Neural cell (in vitro differentiated cells): ENCODE data around the gene ADI1. TPM values are rescaled to one million over a fixed set of nuclear protein-coding genes. Genes with fewer than 3 reads are reported as not detected.

Source experiments
- H2AFZ ChIP-seq: fragments of 200-600, 300-800 bp; sonication (generic), shearing (Covaris generic); 2 replicates; pipeline ENCODE4 v1.6.0; 2014; ENCODE audit warnings: low read depth, mild to moderate bottlenecking, antibody characterized with exemption, low read length, moderate library complexity
- H3F3A ChIP-seq: fragments of 200-600 bp; shearing (Covaris generic); 2 replicates; pipeline ENCODE4 v1.6.1; 2016; ENCODE audit warnings: mild to moderate bottlenecking, moderate library complexity, mixed read lengths, antibody characterized with exemption, low read length; ENCODE audit not compliant: insufficient read depth, poor library complexity, severe bottlenecking
- H3K27ac ChIP-seq: fragments of 200-600, 300-800 bp; sonication (generic), shearing (Covaris generic); 2 replicates; pipeline ENCODE4 v1.5.1; 2014; ENCODE audit warnings: mild to moderate bottlenecking, low read length, moderate library complexity
- H3K27me3 ChIP-seq: fragments of 300-800, 200-600 bp; sonication (generic), shearing (Covaris generic); 2 replicates; pipeline ENCODE4 v1.6.0; 2014; ENCODE audit warnings: mild to moderate bottlenecking, low read depth, low read length, moderate library complexity; ENCODE audit not compliant: insufficient read depth
- H3K36me3 ChIP-seq: fragments of 300-800, 200-600 bp; sonication (generic), shearing (Covaris generic); 2 replicates; pipeline ENCODE4 v1.5.1; 2014; ENCODE audit warnings: mild to moderate bottlenecking, antibody characterized with exemption, low read length, moderate library complexity; ENCODE audit not compliant: insufficient read depth
- H3K4me2 ChIP-seq: fragments of 300-800, 200-600 bp; sonication (generic), shearing (Covaris generic); 2 replicates; pipeline ENCODE4 v1.6.0; 2014; ENCODE audit warnings: mild to moderate bottlenecking, low read length
- H3K4me3 ChIP-seq: fragments of 300-800, 200-600 bp; sonication (generic), shearing (Covaris generic); 2 replicates; pipeline ENCODE4 v1.5.1; 2014; ENCODE audit warnings: mild to moderate bottlenecking, low read length, moderate library complexity
- H3K79me2 ChIP-seq: fragments of 200-600 bp; shearing (Covaris generic); replicated peaks from 2 replicates; pipeline ENCODE4 v1.6.0; 2014; ENCODE audit warnings: mild to moderate bottlenecking, low read length, moderate library complexity; ENCODE audit not compliant: insufficient read depth
- H3K9ac ChIP-seq: fragments of 300-800, 200-600 bp; sonication (generic), shearing (Covaris generic); 2 replicates; pipeline ENCODE4 v1.6.1; 2016; ENCODE audit warnings: mild to moderate bottlenecking, low read length, mixed read lengths
- H3K9me2 ChIP-seq: fragments of 200-600 bp; shearing (Covaris generic); 2 replicates; pipeline ENCODE4 v1.6.1; 2016; ENCODE audit warnings: mild to moderate bottlenecking, low read length, mixed read lengths; ENCODE audit not compliant: insufficient read depth
- H3K9me3 ChIP-seq: fragments of 200-600, 300-800 bp; sonication (generic), shearing (Covaris generic); 2 replicates; pipeline ENCODE4 v1.6.1; 2016; ENCODE audit warnings: mild to moderate bottlenecking, mixed run types, low read length, moderate library complexity, mixed read lengths
- H4K20me1 ChIP-seq: fragments of 200-600 bp; shearing (Covaris generic); 2 replicates; pipeline ENCODE4 v1.6.1; 2016; ENCODE audit warnings: mild to moderate bottlenecking, mixed run types; ENCODE audit not compliant: insufficient read depth
- EP300 ChIP-seq: fragments of 450-650 bp; conservative IDR thresholded peaks from 2 replicates; pipeline ENCODE4 v1.6.1; 2014; ENCODE audit warnings: antibody characterized with exemption, mild to moderate bottlenecking, moderate library complexity; ENCODE audit not compliant: poor library complexity, severe bottlenecking
- EZH2 ChIP-seq: fragments of 200-600, 300-800 bp; shearing (Covaris generic), sonication (generic); IDR thresholded peaks from 2 replicates; pipeline ENCODE4 v1.6.1; 2014; ENCODE audit warnings: antibody characterized with exemption, low read length, borderline replicate concordance, mild to moderate bottlenecking; ENCODE audit not compliant: insufficient read depth, poor library complexity, severe bottlenecking
- MXI1 ChIP-seq: fragments of 450-650 bp; conservative IDR thresholded peaks from 2 replicates; pipeline ENCODE4 v1.6.1; 2014; ENCODE audit warnings: antibody characterized with exemption, mild to moderate bottlenecking; ENCODE audit not compliant: poor library complexity, severe bottlenecking
- POLR2AphosphoS5 ChIP-seq: IDR thresholded peaks from 2 replicates; pipeline ENCODE4 v1.6.1; 2012
- RAD21 ChIP-seq: fragments of 450-650 bp; conservative IDR thresholded peaks from 2 replicates; pipeline ENCODE4 v1.6.1; 2014; ENCODE audit warnings: antibody characterized with exemption, mild to moderate bottlenecking, moderate library complexity
- REST ChIP-seq: IDR thresholded peaks from 2 replicates; pipeline ENCODE4 v1.6.1; 2012; ENCODE audit warnings: borderline replicate concordance
- SMC3 ChIP-seq: fragments of 450-650 bp; conservative IDR thresholded peaks from 2 replicates; pipeline ENCODE4 v1.6.1; 2014; ENCODE audit warnings: antibody characterized with exemption, mild to moderate bottlenecking, moderate library complexity; ENCODE audit not compliant: poor library complexity
- TAF1 ChIP-seq: IDR thresholded peaks from 2 replicates; pipeline ENCODE4 v1.6.1; 2012; ENCODE audit warnings: low read depth
- polyA plus RNA-seq: library from polyadenylated mRNA; depleted of rRNA; stranded (reverse); fragments of >200 nt; gene quantifications from 2 replicates; pipeline ENCODE4 v1.2.3, GENCODE V29; 2014
- TF ChIP-seq, protein P1 (sequence below): fragments of 450-650 bp; IDR thresholded peaks from 2 replicates; pipeline ENCODE4 v1.5.1; 2014; ENCODE audit warnings: antibody characterized with exemption, mild to moderate bottlenecking, moderate library complexity; ENCODE audit not compliant: poor library complexity, severe bottlenecking

Gene ADI1
- polyA plus RNA-seq, 1 donor from 2014 or later: 23.9 TPM

GRCh38 chr2:3565117-3565516 is 45.8 kb upstream of the ADI1 start:
- Histone ChIP-seq H3K4me3 (no peak overlapping the region), H4K20me1 (no peaks in the 10 kb centered on the region), H3F3A (no peaks in the 10 kb centered on the region), H3K27me3 (no peaks in the 10 kb centered on the region), H3K27ac (no peak overlapping the region), H3K36me3 (no peaks in the 10 kb centered on the region), H3K79me2 (no peaks in the 10 kb centered on the region), H3K9me3 (no peaks in the 10 kb centered on the region), H3K9me2 (no peaks in the 10 kb centered on the region), H3K4me2 (no peak overlapping the region), H2AFZ (no peak overlapping the region), H3K9ac (no peak overlapping the region)
- TF ChIP-seq MXI1: no peak
- no peak for TF ChIP-seq TAF1
- no peak for TF ChIP-seq EZH2
- TF ChIP-seq SMC3: no peak
- no peak for TF ChIP-seq RAD21

DNA sequence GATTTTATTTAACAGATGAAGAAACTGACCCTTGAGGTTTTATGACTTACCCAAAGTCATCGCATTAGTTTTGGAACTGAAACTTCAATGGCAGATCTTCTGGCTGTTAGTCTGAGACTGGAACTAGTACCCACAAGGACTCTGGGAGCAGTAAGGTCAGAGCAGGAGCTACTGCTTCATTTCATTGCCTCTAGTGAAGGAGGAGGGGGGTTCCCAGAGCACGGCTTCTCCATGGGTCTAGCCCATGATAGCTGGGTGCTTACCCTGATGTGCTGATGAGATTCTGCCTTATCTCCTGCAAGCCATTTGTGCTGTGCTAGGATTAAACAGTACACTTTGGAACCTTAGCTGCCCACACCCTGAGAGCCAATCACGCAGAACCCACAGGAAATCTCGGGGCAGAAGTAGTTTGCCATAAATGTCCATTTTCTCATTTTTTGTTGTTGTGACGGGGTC is 44.2 kb upstream of the ADI1 start:
- H3K4me3 ChIP-seq: no peak overlapping the region
- no peak overlapping the region for H3K9ac ChIP-seq
- H3K9me2 ChIP-seq: no peaks in the 10 kb centered on the region
- H3K79me2 ChIP-seq: peaks cover 7% of the 10 kb centered on the region
- H3K36me3 ChIP-seq: no peaks in the 10 kb centered on the region
- H2AFZ ChIP-seq: no peak overlapping the region
- no peaks in the 10 kb centered on the region for H4K20me1 ChIP-seq
- no peak overlapping the region for H3K4me2 ChIP-seq
- no peak overlapping the region for H3K27ac ChIP-seq
- TF ChIP-seq POLR2AphosphoS5 (no peak), REST (no peak), SMC3 (no peak), EZH2 (no peak), TAF1 (no peak), EP300 (no peak), RAD21 (no peak), MXI1 (no peak)
- TF ChIP-seq, protein P1, sequence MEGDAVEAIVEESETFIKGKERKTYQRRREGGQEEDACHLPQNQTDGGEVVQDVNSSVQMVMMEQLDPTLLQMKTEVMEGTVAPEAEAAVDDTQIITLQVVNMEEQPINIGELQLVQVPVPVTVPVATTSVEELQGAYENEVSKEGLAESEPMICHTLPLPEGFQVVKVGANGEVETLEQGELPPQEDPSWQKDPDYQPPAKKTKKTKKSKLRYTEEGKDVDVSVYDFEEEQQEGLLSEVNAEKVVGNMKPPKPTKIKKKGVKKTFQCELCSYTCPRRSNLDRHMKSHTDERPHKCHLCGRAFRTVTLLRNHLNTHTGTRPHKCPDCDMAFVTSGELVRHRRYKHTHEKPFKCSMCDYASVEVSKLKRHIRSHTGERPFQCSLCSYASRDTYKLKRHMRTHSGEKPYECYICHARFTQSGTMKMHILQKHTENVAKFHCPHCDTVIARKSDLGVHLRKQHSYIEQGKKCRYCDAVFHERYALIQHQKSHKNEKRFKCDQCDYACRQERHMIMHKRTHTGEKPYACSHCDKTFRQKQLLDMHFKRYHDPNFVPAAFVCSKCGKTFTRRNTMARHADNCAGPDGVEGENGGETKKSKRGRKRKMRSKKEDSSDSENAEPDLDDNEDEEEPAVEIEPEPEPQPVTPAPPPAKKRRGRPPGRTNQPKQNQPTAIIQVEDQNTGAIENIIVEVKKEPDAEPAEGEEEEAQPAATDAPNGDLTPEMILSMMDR: no peak
- no peaks in the 10 kb centered on the region for H3F3A ChIP-seq
- no peaks in the 10 kb centered on the region for H3K9me3 ChIP-seq
- H3K27me3 ChIP-seq: no peaks in the 10 kb centered on the region
